HUDEP-2 (cell line): ENCODE measurements around the gene ADGRF5.

Source experiments
- DNase-seq, 76 experiments: peaks; one replicate each; lab custom pipeline; 2025; ENCODE audit not compliant: unreplicated experiment in 76 of 76; lab: John Stamatoyannopoulos, UW

ADGRF5 gene, protein sequence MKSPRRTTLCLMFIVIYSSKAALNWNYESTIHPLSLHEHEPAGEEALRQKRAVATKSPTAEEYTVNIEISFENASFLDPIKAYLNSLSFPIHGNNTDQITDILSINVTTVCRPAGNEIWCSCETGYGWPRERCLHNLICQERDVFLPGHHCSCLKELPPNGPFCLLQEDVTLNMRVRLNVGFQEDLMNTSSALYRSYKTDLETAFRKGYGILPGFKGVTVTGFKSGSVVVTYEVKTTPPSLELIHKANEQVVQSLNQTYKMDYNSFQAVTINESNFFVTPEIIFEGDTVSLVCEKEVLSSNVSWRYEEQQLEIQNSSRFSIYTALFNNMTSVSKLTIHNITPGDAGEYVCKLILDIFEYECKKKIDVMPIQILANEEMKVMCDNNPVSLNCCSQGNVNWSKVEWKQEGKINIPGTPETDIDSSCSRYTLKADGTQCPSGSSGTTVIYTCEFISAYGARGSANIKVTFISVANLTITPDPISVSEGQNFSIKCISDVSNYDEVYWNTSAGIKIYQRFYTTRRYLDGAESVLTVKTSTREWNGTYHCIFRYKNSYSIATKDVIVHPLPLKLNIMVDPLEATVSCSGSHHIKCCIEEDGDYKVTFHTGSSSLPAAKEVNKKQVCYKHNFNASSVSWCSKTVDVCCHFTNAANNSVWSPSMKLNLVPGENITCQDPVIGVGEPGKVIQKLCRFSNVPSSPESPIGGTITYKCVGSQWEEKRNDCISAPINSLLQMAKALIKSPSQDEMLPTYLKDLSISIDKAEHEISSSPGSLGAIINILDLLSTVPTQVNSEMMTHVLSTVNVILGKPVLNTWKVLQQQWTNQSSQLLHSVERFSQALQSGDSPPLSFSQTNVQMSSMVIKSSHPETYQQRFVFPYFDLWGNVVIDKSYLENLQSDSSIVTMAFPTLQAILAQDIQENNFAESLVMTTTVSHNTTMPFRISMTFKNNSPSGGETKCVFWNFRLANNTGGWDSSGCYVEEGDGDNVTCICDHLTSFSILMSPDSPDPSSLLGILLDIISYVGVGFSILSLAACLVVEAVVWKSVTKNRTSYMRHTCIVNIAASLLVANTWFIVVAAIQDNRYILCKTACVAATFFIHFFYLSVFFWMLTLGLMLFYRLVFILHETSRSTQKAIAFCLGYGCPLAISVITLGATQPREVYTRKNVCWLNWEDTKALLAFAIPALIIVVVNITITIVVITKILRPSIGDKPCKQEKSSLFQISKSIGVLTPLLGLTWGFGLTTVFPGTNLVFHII (N-terminal part only)

DNA sequence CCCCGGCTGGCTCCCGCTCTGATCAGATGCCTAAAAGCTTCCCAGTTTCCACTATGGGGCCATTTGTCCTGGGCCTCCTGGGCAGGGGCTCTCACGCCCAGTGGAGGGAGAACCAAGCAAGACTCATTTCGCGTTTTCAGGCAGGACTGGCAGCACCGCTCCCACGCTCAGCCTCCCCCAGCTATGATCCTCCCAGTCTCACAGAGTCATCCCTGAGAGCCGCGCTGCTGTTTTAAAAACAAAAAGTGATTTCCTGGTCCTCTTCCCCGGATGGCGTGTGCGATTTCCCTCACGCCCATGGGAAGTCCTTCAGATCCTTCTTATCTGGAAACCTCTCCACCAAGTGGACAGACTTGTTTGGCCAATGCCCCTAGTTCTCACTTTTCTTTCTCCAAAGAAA lies at the start of gene ADGRF5:
TSS of gene ADGRF5 (minus strand) at position 208 of the 400 bp plus-strand sequence. CDS start 15,176 bp downstream, outside the sequence.
- DNase-seq, result no peak

DNA sequence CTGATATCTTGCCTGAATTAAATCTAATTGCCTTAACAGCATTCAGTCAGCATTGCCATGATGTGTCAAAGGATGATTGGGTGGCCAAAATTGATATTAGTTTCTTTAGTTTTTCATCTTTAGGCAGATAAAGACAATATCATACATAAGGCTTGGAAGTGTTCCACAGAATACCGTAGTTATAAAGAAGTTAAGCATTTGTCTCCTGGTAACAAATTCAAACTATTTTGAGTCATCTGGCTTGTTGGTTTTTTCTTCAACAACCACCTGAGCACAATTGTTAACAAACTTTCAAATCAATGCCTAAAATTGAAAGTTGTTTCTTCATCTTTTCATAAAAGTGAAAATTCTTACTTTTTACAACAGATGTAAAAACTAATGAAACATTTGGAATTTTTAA lies 47.5 kb upstream of the ADGRF5 start:
- DNase-seq, result no peak

DNA sequence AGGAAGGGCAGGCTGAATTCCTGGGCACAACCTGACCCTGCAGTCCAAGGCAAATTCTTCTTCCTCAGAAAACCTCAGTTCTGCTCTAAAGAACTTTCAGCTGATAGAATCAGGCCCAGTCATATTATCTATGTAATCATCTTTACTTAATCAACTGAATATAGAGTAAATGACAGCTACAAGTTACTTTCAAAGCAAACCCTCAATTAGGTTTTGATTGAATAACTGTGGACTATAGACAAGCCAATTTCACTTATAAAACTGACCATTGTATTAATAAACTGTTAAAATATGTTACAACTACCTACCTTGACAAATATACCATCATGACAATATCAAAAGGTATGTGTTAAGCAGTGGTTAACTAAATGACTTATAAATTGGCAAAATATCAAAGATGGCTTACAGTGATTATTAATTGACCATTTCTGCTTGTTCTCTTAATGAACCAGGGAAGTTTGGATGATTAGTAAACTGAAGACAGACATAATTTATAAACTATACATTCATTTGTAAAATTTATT lies 46.1 kb upstream of the ADGRF5 start:
- DNase-seq, result no peak

DNA sequence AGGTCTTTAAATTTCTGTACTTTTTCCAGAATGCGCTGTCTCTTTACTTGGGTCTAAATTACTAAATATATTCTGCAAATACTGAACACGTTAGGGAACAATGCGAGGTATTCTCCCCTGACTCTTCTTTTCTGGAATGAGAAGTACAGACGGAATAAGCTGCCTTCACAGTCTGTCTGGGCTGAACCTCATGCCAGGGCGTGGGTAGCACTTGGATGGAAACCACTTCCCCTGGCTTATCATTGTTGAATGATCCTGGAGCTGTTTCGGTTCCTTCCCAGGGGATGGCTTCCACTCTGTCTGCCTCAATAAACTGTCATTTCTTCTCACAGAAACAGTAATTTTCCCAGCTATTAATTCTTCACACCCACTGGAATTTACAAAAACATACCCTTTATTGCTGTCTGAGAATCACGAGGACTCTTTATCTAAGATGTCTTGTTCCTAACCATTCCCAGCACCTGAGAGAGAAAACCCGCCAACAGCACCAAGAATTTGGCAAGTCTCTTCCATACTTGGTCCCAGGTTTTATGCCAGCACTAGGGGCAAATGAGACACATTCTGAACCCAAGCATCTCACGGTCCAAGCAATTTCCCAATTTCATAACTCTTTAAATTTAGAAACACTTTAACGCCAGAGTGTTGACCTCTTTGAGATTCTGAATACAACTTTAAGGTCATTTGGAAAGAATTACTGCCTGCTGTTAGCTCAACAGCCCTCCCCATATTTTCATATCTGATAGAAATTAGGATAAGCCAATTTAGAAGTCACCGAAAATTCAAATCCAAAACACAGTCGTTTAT lies 43.2 kb upstream of the ADGRF5 start:
- no peak for DNase-seq

DNA sequence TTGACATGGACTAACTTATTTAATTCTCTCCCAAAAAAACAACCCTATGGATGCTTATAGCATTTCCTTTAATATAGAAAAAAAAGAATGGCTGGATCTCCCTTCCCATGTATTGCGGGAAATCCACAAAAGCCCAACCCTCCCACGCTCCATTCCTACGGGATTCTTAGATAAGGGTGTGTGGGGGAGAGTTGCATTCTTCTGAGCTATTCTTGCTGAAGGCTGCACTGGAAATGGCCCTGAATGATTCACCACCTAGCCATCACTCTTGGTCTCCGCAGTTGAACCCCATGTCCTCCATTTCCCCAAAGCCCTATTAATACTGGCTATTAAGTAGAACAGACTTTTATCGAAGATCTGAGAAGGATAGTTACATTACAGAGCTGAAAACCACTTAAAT lies 41.9 kb upstream of the ADGRF5 start:
- DNase-seq, result no peak

DNA sequence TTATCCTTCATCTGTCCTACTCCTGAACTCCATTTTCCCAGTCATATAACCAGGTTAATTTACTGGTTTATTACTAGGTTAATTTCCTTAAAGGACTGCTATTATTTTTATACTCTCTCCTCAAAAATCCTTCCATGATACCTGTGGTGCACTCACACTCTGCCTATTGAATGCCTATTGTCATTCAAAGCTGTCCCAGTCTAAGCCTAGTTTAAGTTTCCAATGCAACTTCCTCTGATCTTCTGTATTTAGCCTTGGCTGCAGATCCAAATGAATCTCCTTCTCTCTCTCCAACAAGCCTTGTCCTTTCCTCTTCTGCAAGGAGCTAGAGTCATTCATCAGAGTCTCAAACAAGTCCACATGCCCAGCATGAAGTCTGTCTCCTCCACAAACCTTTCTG lies 41.3 kb upstream of the ADGRF5 start:
- no peak for DNase-seq

DNA sequence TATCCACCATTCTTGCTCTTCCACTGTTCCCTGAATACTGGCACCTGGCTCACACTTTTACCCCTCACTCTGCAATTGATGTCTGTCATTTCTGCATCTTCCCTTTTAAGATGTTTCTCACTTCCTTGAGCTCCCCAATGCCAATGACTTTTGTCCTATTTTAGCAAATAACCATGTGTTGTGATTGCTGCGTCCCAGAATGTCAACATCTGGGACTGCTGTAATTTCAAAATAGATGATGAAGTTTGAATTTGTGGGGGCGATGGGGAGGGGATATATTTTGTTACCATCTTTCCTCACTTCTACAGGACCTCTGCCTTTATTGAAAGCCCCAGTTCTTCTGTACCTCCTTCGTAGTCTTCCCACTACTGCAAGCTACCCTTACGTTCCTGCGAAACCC lies 40.0 kb upstream of the ADGRF5 start:
- no peak for DNase-seq

DNA sequence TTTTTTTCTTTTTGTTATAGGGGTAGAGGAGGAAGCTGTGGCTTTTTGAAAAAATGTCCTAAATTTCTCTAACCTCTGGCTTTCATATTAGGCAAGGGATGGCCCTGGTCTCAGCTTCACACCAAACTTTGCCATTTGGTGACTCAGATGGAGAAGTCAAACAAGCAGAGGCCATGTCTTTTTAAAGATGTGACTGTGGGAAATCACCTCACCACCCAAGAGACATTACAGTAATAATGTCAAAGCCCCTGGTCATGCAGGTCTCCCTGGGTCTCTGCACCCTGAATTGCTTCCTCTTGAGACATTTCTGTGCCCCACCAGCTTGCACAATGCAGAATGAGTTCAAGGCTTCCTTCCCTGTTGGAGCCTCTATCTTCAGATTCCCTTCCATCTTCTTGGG lies 39.5 kb upstream of the ADGRF5 start:
- DNase-seq, result no peak

DNA sequence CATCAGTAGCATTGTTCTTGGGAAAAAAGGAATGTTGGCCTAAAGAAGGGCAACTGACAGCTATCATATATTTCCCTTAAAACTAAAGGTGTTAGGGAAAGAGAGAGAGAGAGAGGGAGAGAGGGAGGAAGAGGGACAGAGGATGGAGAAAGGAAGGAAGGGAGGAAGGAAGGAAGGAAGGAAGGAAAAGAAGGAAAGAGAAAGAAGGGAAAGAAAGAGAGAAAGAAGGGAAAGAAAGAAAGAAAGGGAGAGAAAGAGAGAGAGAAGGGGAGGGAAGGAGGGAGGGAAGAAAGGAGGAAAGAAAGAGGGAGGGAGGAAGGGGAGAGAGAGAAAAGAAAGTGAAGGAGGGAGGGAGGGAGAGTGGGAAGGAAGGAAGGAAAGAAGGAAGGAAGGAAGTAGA lies 37.7 kb upstream of the ADGRF5 start:
- no peak for DNase-seq

DNA sequence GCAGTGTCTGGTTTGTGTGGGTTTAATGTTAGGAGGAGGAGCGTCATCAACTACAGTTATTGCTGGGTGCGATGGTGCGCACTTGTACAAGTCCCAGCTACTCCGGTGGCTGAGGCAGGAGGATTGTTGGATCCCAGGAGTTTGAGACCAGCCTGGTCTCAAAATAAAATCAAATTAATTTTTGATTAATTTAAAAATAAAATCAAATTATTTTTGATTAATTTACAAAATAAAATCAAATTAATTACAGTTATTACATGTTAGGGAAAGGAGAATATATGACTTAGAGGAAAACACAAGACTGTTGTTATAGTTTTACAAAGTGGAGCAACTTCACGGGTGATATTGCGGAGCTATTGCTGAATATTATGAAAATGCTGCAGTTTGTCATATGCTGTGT lies 34.7 kb upstream of the ADGRF5 start:
- DNase-seq, result no peak

DNA sequence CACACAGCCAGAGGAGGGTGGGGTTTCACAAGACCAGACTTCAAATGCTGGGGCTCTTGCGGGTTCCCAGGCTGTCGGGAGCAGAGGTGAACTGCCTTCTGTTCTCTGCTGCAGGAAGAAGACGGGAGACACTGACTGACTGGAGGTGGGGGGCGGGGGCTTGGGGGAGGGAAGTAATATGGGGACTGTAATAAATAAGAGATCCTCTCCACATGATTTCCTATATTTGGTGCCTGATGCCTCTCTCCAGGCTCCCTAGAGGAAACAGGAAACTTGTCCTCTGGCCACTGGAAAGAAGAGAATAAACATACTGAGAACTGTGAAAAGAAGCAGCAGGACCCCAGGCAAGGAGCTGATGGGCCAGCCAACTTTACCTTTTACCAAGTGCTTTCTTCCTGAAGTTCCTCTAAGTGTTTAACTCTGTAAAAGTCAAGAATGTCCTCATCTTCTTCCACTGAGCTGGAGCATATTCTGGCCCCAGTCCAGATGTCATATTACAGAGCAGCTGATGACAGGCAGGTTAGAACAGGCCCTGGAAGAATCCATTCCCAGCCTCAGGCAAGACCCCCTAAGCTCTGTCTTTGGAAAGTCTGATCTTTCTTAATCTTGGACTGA lies 33.2 kb upstream of the ADGRF5 start:
- no peak for DNase-seq

DNA sequence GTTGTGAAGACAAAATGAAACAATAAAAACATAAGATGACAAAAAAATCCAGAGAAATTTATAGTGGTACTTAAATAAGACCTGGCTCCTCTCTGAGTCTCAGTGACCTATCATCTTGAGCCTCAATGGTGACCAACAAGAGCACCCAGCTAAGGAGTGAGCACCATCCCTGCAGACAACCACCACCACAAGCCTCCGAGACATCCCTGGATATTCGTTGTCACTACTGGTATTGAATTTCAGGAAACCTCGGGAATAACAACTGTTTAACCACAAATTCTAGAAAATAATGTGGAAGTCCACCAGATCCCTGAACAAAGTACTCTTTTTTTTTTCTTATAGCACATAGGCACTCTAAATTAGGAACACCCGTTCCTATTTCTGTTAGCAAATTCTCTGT lies 32.2 kb upstream of the ADGRF5 start:
- no peak for DNase-seq

DNA sequence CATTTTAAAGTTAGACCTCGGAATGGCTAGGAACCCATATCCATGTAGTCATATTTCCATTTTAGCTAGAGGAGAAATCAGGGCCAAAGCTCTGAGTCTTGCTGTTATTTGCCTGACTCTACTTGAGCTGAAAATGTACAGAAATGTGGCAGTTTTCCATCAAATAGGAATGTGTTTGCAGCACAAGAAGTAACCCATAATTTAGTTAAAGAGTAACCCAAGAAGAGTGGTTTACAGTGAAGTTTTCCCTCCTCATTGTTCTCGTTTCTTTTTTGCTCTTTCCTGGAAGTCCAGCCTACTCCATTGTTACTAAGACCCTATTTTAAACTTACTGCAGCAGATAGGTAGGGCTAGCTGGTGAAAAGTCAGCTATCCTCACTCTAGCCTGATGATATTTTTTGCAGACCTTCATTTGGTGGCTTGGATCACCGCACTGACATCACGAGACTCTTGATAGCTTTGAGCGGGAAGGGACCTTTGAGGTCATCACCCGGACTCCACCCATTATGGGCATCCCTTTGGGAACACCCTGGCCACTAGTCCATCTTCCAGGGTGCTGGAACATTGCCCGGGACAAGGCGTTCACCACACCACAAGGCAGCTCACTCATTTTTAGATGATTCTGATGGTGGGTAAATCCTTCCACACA lies 28.0 kb upstream of the ADGRF5 start:
- peak in 2 of 76 experiments; percentile 3 for DNase-seq

DNA sequence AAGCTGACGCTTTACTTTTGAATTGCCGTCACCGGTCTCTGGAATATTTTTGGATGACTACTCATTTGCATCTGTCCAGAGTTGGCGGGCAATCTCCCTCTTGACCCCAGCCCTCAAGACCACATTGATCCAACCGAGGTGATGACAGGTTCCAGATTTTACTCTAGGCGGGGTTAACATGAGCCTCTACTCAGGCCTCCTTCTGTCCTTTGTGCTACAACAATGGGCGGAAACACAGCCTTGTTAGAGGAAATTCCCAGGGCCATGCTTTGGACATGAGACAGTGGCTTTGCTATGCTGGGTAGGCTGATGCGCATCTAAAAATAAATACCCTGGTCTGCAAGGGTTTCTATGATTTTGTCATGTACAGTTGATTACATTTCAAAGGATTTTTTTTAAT lies 27.0 kb upstream of the ADGRF5 start:
- no peak for DNase-seq

DNA sequence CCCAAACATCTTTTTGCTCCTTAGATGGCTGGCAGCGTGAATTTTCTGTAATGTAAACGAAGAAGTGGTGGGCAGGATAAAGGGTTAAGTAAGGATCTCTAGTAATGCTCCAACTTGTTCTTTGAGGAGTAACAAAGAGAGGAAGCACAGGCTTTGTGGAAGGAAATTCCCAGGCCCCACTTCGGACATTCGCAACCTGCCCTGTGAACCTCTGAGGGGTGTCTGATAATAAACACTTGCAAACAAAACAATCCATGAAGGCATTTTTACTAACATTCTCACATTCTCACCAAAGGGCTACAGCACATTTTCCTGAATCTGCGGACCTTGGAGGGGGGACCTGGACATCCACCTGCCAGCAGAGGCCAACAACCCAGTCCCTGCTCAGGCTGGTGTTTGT lies 25.8 kb upstream of the ADGRF5 start:
- no peak for DNase-seq

DNA sequence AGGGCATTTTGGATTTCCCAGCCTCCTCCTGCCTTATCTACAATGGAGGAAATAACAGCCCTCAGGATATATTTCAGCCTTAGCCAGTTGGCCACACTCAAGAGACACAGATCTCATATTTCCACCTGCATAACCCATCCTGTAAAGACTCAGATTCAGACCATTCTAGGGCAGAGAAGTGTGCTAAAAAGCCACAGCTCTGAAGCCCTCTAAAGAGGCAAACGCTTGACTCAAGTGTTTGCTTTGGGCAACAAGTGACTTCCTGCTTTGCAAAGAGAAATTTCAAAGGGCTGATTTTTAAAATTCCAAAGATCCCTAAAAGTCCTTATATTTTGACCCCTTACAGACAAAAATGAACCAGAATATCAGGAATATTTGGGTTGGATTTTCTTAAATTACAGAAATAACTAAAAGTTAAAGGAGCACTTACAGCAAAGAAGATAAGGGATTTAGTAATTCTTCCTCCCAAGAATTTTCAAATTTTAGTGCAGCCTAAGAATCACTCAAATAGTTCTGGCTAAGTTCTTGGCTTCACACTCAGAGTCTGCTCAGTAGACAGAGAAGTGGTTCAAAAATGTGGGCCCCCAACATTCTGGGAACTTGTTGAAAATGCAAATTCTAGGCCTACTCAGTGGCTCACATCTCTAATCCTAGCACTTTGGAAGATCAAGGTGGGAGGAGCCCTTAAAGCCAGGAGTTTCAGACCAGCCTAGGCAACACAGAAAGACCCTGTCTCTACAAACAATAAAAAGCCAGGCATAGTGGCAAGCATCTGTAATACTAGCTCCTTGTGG lies 18.9 kb upstream of the ADGRF5 start:
- no peak for DNase-seq

DNA sequence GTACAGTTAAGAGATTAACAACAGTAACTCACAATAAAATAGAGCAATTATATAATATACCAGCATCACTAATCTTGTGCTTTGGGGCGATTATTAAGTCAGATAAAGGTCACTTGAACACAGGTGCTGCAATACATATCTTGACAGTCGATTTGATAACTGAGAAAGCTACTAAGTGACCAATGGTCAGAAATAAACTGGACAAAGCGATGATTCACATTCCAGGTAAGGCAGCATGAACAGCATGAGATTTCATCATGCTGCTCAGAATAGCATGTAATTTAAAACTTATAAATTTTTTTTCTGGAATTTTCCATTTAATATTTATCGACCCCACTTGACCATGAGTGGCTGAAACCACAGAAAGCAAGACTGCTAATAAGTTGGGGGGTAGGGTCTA lies 15.9 kb upstream of the ADGRF5 start:
- no peak for DNase-seq

DNA sequence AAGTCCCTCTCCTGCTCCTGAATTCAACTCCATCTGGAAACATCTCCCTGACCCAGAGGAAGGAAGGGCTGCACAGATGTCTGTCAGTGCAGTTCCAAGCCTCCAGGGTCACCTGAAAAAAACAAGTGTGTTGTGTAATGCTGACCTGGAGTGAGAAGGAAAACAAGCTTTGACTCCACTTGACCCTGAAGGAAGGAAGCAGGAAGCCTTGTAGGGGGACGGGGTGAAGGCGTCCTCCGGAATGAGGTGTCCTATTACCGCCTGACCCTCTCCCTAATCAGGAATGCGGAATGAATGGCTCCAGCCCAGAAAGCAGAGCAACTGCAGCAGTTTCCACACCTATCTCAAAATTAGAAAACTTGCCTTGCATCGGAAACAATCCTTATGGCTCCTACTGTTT lies 13.9 kb upstream of the ADGRF5 start:
- DNase-seq, result no peak
